Measurements from ENCODE around the gene PCGF3.

- TF ChIP-seq CTCF (IDR thresholded peaks at IDR 0.05) (no peak), POLR2AphosphoS5 (IDR thresholded peaks at IDR 0.05) (no peak)
Observed at GRCh38 chr4:685679-686412, 19.8 kb upstream of the PCGF3 start.

Data from prostate gland (tissue), 2 donors.